ENCODE data around the gene PEAK3.

- TF ChIP-seq CTCF (IDR thresholded peaks at IDR 0.05) (no peak), EP300 (IDR thresholded peaks at IDR 0.05) (no peak)
Measured at GRCh38 chr19:2294687-2295335, 12.8 kb upstream of the PEAK3 start.
